Ishikawa (cell line): ENCODE data around the gene PRDM16.

Source experiments
- EGR1 ChIP-seq: IDR thresholded peaks from 2 replicates; pipeline ENCODE4 v1.6.1; 2012
- EP300 ChIP-seq: IDR thresholded peaks from 2 replicates; pipeline ENCODE4 v1.6.1; 2012; ENCODE audit warnings: borderline replicate concordance
- FOXM1 ChIP-seq: IDR thresholded peaks from 2 replicates; pipeline ENCODE4 v1.6.1; 2012; ENCODE audit warnings: low read depth, borderline replicate concordance
- NFIC ChIP-seq: IDR thresholded peaks from 2 replicates; pipeline ENCODE4 v1.6.1; 2012
- RAD21 ChIP-seq: IDR thresholded peaks from 2 replicates; pipeline ENCODE4 v1.6.1; 2012; ENCODE audit warnings: low read depth
- TAF1 ChIP-seq: IDR thresholded peaks from 2 replicates; pipeline ENCODE4 v1.6.1; 2012; ENCODE audit warnings: low read depth, mild to moderate bottlenecking
- TEAD4 ChIP-seq: IDR thresholded peaks from 2 replicates; pipeline ENCODE4 v1.6.1; 2012
- YY1 ChIP-seq: IDR thresholded peaks from 2 replicates; pipeline ENCODE4 v1.6.1; 2012; ENCODE audit warnings: low read depth
- TF ChIP-seq, protein P1 (sequence below): IDR thresholded peaks from 2 replicates; pipeline ENCODE4 v1.6.1; 2012; ENCODE audit warnings: low read depth, mild to moderate bottlenecking
- TF ChIP-seq, protein P2 (sequence below): IDR thresholded peaks from 2 replicates; pipeline ENCODE4 v1.6.1; 2012

DNA sequence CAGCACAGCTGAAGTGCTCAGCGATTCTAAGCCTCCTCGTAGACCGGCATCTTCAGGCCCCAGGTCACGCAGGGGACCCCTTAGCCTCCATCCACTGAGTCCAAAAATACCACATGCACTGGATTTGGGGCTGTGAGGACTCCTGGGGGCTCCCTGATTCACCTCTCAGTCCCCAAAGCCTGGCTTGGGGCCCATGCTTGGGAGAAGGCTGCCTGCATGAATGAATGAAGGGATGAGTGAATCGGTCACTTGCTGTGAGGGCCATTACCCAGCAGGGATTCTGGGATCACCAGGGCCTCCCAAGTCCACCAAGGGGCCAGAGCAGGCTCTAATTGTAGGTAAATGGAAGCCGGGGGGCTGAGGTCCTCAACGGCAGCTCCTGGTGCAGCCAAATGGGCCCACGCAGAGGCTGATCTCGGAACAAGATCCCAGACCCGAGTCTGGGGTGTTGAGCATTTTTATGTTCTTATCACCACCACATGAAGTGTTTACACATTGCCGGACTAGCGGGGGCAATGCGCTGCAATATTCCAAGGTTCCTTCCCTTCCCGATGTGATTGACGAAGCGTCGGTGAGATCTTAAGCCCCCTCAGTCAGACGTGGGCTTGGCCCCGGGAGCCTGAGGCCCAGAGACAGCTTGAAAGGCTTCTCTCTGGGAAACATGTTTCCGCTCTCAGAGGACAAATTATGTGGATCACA, 371.9 kb downstream of the PRDM16 start:
- TF ChIP-seq, protein P1, sequence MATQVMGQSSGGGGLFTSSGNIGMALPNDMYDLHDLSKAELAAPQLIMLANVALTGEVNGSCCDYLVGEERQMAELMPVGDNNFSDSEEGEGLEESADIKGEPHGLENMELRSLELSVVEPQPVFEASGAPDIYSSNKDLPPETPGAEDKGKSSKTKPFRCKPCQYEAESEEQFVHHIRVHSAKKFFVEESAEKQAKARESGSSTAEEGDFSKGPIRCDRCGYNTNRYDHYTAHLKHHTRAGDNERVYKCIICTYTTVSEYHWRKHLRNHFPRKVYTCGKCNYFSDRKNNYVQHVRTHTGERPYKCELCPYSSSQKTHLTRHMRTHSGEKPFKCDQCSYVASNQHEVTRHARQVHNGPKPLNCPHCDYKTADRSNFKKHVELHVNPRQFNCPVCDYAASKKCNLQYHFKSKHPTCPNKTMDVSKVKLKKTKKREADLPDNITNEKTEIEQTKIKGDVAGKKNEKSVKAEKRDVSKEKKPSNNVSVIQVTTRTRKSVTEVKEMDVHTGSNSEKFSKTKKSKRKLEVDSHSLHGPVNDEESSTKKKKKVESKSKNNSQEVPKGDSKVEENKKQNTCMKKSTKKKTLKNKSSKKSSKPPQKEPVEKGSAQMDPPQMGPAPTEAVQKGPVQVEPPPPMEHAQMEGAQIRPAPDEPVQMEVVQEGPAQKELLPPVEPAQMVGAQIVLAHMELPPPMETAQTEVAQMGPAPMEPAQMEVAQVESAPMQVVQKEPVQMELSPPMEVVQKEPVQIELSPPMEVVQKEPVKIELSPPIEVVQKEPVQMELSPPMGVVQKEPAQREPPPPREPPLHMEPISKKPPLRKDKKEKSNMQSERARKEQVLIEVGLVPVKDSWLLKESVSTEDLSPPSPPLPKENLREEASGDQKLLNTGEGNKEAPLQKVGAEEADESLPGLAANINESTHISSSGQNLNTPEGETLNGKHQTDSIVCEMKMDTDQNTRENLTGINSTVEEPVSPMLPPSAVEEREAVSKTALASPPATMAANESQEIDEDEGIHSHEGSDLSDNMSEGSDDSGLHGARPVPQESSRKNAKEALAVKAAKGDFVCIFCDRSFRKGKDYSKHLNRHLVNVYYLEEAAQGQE, result no peak
- no peak for TF ChIP-seq YY1
- TF ChIP-seq TAF1, result no peak
- TF ChIP-seq, protein P2, sequence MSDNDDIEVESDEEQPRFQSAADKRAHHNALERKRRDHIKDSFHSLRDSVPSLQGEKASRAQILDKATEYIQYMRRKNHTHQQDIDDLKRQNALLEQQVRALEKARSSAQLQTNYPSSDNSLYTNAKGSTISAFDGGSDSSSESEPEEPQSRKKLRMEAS, result no peak
- TF ChIP-seq EP300, result no peak
- TF ChIP-seq EGR1, result no peak
- TF ChIP-seq NFIC, result no peak
- no peak for TF ChIP-seq RAD21
- no peak for TF ChIP-seq TEAD4
- no peak for TF ChIP-seq FOXM1
